NCI-H748 treated with DMSO at 0.1 percent for 48 hours (cell line): ENCODE measurements around the gene SLAMF6.
"Not testable (repeated sequence)": the region's sequence is repeated elsewhere in the genome, so short reads cannot be mapped to it uniquely, and the experiment has no call there.

Source experiments
- DNase-seq: peaks from one replicate; lab custom pipeline; 2025; lab: John Stamatoyannopoulos, UW

The SLAMF6 gene

DNA sequence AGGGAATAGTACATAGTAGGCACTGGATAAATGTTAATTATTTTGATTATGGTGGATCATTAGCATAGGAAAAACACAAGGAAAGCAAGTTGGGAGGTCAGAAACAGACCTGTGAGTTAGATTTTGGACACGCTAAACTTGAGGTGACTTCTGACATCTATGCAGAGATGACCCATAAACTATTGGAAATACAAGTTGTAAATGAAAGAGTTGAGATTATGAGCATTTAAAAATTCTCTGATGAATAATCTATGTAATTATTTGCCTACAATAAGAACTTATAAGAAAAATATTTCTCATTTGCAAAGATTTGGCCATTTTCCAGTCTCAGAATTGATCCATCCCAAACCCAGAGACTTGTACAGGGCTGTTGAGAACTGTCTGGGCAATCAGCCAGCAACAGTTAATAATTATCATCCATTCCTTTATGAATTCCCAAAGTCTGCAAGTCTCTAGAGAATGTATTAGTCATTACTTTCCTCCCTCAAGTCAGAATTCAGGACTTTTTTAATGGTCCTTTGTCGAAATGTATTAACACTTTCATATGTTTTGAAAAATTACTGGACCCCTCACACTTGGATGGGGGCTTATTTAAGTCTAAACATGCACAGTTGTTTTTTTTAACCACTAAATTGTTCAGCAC, 19.4 kb upstream of the SLAMF6 start:
- no peak for DNase-seq

DNA sequence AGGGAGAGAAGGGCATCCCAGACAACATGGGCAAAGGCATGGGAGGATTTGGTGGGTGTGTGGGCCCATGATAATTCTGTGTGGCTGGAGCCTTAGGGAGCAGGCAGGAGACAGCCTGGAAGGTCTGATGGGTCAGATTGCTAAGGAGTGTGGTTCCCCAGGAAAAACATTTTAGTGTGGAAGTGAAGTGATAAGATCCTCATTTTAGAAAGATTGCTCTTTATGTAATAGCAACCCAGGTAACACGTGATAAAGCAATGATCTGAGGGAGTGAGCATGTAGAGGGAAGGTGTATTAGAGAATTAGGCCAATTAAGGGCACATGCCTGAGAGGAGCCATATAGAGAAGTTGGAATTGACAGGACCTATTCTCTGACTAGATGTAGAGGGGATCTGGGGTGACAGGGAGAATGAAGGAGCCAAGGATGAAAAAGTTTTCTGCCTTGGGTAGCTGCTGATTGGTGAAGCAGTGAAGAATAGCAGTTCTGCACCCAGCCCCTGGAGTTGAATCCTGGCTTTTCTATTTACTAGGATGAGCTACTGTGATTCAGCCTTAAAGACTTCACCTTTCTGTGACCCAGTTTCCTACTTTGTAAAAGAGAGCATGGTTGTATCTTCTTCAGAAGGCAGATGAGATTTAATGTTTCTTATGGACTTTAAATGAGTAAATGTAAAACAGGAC, 18.7 kb upstream of the SLAMF6 start:
- DNase-seq = no peak

DNA sequence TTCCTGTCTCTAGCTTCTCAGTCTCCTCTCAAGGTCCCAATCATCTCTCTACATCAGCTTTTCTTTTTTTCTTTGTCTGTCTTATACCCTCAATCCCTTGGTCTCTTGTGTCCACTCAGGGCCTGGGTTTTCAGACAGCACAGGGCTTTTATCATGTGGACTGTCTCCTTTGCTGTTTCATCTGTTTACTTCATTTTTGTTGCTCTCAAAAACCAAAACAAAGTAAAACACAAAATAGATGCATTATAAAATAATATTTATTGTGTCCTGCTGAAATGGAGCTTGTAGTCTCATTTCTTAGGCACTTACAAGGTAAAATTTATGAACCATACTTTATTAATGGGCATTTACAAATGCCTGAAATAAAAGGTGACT, 17.8 kb upstream of the SLAMF6 start:
- DNase-seq = no peak

DNA sequence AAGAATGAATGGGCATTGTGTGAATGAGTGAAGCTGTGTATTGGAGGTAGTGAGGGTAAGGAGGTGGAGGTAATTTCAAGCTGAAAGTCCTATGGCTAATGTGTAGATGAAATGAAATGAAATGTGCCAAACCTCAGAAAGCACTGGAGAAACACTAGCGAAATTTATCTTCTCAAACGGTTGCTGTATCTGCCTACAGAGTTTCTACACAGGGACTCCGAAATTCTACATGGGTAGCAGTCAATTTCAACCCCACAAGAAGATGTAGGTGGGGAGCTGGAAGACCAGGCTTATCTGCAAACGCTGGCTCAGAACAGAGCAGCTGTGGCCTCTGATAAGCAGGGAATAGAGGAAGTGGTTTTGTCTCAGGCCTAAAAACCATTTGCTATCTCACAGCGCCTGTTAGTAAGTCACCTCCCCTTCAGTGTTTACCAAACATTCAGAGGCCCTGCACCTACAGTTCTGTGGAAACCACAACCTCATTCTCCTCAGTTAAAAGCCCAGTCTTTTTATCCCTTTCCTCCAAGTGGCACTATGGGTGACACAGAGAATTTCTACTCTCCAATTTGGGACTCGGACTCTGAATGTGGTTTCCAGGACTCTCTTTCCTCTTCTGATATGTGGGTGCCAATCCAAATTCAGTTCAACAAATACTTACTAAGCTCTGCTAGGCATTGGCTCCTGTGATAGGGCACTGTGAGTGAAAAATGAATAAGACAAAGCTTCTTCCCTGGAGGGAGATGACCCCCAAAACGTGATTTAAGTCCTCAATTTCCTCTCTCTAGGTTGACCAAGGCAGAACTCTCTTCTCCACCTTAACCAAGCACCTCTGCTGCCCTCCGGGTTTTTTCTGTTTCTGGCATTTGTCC, 17.2 kb upstream of the SLAMF6 start:
- DNase-seq = no peak

DNA sequence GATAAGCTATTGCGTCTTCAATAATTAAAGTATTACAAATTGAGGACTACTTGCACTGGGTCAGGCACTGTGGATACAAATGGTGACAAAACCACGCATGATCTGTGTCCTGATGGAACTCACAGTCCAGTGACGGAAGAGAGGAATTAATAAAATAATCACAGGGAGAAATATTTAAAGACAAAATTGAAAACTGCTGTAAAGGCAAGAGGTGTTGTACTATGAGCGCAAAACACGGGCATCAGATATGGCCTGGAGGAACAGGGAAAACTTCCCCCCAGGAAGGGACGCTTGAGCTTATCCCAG, 16.6 kb upstream of the SLAMF6 start:
- DNase-seq = no peak

DNA sequence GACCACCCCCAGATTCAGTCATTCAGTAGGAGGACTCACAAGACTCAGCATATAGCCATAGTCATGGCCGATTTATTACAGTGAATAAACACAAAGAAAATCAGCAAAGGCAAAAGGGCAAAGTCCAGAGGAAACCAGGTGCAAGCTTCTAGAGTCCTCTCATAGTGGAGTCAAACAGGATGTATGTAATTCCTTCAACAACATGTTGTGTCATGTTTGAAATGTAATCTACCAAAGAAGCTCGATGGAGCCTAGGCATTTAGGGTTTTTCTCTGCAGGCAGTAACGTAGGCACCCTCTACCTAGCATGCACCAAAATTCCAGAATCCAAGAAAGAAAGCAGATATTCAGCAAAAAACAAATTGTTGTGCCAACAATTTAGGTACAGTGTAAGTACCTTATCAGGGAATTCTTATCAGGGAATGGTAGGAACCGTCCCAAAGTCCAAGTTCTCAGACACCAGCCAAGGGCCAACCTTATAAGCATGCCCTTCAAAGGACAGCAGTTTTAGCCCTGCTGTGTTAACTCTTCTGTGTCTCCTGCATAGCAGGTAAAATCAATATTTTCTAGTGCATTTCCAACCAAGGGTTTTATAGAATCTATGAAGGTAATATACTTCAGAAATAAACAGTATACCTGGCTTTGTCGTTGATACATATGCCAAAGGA, 16.1 kb upstream of the SLAMF6 start:
- no peak for DNase-seq

DNA sequence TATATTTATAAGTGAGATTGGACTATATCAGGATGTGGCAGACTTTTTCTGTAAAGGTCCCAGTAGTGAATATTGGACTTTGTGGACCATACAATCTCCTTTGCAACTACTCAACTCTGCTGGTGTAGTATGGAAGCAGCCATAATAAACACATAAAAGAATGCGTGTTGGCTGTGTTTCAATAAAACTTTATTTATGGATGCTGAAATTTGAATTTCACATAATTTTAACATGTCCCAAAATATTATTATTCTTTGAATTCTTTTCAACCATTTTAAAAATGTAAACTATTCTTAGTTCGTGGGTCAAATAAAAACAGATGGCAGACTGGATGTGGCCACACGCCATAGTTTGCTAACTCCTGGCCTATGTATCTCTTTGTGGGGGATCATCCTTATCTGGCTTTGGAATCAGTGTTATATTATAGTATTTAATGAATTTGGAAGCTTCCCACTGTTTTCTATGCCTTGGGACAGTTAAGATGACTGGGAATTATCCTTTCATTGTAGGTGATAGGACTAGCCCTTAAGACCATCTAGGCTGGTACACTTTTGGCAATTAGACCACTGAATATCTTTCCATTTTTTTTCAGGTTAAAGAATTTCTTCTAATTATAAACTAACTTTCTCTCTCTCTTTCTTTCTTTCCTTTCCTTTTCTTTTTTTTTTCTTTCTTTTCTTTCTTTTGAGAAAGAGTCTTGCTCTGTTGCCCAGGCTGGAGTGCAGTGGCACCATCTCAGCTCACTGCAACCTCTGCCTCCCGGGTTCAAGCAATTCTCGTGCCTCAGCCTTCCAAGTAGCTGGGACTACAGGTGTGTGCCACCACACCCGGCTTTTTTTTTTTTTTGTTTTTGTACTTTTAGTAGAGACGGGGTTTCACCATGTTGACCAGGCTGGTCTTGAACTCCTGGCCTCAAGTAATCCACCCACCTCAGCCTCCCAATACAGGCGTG, 14.9 kb upstream of the SLAMF6 start:
- DNase-seq = no peak

DNA sequence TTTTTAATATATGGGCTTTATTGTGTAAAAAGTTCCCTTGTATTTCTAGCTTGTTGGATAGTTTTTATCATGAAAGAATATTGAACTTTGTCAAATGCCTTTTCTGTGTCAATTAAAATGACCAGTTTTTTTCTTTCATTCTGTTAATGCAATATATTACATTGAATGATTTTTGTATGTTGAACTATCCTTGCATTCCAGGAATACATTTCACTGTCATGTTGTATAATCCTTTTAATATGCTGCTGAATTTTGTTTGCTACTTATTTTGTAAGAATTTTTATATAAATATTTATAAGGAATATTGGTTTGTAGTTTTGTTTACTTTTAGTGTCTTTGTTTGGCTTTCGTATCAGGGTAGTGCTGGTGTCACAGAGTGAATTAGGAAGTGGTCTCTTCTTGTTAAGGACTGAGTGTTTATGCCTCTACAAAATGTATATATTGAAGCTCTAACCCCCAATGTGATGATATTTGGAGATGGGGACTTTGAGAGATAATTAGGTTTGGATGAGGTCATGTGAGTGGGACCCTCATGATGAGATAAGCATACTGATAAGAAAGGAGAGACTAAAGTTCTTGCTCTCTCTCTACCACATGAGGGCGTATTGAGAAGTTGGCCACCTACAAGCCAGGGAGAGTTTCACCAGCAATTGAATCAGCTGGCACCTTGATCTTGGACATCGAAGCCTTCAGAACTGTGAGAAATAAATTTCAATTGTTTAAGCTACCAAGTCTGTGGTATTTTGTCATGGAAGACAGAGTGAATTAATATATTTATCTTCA, 12.0 kb upstream of the SLAMF6 start:
- no peak for DNase-seq

DNA sequence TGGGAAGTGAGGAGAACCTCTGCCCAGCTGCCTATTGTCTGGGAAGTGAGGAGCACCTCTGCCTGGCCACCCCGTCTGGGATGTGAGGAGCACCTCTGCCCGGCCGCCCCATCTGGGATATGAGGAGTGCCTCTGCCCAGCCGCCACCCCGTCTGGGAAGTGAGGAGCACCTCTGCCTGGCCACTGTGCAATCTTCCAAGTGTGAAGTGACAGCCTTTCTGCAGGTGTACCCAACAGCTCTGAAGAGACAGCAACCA, 9.4 kb upstream of the SLAMF6 start:
- not testable (repeated sequence) for DNase-seq

DNA sequence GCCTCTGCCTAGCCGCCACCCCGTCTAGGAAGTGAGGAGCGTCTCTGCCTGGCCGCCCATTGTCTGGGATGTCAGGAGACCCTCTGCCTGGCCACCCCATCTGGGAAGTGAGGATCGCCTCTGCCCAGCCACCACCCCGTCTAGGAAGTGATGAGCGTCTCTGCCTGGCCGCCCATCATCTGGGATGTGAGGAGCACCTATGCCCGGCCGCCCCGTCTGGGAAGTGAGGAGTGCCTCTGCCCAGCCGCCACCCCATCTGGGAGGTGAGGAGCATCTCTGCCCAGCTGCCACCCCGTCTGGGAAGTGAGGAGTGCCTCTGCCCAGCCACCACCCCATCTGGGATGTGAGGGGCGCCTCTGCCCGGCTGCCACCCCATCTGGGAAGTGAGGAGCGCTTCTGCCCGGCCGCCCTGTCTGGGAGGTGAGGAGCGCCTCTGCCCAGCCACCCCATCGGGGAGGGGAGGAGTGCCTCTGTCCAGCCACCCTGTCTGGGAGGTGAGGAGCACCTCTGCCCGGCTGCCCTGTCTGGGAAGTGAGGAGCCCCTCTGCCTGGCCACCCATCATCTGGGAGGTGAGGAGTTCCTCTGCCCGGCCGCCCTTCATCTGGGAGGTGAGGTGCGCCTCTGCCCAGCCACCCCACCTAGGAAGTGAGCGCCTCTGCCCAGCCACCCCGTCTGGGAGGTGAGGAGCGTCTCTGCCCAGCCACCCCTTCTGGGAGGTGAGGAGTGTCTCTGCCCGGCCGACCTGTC, 8.9 kb upstream of the SLAMF6 start:
- not testable (repeated sequence) for DNase-seq

DNA sequence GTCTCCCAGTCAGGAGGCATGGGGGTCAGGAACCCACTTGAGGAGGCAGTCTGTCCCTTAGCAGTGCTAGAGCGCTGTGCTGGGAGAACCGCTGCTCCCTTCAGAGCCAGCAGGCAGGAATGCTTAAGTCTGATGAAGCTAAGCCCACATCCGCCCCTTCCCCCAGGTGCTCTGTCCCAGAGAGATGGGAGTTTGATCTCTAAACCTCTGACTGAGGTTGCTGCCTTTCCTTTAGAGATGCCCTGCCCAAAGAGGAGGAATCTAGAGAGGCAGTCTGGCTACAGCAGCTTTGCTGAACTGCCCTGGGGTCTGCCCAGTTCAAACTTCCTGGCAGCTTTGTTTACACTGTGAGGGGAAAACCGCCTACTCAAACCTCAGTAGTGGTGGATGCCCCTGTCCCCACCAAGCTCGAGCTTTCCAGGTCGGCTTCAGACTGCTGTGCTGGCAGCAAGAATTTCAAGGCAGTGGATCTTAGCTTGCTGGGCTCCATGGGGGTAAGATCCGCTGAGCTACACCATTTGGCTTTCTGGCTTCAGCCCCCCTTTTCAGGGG, 6.4 kb upstream of the SLAMF6 start:
- DNase-seq = not testable (repeated sequence)

DNA sequence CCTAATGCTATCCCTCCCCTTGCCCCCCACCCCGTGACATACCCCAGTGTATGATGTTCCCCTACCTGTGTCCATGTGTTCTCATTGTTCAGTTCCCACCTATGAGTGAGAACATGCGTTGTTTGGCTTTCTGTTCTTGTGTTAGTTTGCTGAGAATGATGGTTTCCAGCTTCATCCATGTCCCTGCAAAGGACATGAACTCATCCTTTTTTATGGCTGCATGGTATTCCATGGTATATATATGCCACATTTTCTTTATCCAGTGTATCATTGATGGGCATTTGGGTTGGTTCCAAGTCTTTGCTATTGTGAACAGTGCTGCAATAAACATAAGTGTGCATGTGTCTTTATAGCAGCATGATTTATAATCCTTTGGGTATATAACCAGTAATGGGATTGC, 734 bp upstream of the SLAMF6 start:
- DNase-seq = not testable (repeated sequence)

DNA sequence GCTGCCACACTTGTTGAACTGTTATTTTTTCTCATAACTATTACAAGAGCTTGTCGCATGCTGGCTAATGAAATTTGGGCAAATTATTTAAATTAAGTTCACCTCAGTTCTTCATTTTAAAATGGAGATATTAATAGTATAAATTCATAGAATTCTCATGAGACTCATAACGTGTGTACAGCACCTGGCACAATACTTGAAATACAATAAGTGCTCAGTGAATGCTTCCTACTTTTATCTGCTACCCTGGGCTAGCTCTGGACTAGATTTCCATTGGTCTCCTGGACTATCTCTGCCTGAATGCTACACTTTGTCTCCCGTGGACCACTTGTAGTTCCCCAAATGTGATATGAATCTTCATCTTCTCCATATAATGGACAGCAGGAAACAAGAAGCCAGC, 919 bp downstream of the SLAMF6 start:
- no peak for DNase-seq

DNA sequence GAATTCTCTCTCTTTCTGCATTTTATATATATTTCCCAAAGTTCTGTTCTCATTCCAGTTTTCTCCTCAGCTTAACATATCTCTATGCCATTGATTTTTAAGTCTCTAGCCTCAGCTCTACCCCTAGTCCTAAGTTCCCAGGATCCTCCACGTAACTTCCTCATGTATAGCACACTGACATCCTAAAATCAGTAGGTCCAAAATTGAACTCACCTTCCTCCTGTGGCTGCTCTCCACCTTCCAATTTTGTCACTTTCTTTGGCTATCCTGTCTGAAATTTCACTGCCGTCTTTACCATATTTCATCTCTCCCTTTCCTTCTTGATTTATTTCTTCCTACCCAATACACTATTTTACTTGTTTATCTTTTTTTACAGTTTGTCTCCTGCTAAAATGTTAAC, 1.5 kb downstream of the SLAMF6 start:
- DNase-seq = no peak

DNA sequence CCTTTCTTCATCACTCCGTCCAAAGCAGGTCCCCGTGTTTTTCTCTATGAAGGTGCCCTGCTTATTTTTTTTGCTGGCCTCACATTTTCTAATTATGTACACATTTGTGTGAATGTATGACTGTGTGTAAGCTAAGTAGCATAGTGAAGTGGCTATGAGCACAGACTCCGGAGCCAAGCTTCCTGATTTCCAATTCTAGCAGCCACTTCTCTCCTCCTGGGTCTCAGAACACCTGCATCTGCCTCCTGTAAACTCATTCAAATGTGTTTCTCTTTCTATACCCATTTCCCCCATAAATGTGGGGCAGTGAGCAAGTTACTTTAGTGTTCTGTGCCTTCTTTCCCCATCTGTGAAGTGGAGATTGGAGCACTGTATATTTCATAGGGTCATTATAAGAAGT, 2.1 kb downstream of the SLAMF6 start:
- no peak for DNase-seq

DNA sequence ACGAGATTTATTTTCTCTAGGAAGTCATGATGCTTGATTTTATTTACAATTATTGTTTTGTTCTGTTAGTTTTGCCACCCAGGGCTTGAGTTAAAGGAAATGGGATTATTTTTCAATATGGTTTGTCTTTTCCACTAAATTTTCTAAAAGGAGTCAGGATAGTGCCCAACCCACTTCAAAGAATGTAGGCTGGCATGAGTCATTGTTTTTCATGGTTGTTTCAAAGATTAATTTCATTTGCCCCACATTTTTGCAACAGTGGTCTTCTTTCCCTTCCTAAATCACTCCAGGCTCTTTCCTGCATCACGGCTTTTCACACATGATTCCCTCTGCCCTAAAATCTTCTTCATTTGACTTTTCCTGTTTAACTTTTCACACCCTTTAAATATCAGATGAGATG, 2.5 kb downstream of the SLAMF6 start:
- DNase-seq = no peak

DNA sequence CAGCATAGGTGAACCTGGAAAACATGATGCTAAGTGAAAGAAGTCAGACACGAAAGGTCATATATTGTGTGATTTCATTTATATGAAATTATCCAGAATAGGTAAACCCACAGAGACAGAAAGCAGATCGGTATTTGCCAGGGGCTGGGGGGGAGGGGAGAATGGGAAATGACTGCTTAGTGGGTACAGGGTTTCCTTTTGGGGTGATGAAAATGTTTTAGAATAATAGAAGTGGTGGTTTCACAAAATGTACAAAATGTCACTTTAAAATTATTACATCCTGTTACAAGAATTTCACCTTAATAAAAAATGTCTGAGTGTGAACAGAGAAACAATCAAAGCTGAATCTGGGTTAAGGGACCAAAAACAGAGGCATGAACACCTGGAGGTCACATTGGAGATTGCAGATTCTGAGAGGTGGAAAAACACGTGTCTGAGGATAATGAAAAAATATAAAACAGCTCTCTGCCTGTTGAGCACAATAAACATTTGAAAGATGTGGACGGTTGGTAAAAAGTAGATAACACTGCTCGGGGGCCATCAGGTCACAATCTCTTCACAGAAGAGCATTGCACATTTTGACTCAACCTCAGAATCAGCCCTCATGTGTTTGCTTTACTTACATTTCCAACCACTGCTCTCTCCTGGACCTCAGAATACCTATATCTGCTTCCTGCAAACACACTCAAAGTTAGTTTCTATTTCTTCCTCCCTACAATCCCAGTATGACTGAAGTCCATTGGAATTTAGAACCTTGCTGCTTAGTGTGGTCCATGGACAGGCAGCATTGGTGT, 3.2 kb downstream of the SLAMF6 start:
- no peak for DNase-seq

DNA sequence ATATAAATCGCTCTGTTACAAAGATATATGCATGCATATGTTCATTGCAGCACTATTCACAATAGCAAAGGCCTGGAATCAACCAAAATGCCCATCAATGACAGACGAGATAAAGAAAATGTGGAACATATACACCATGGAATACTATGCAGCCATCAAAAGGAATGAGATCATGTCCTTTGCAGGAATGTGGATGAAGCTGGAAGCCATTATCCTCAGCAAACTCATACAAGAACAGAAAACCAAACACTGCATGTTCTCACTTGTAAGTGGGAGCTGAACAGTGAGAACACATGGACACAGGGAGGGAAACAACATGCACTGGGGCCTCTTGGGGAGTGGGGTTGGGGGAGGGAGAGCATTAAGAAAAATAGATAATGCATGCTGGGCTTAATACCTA, 5.5 kb downstream of the SLAMF6 start:
- not testable (repeated sequence) for DNase-seq

DNA sequence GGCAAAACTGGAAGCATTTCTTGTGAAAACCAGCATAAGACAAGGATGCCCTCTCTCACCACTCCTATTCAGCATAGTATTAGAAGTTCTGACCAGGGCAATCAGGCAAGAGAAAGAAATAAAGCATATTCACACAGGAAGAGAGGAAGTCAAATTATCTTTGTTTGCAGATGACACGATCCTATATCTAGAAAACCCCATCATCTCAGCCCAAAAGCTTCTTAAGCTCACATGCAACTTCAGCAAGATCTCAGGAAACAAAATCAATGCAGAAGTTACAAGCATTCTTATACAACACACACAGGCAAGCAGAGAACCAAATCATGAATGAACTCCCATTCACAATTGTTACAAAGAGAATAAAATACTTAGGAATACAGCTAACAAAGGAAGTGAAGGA, 7.1 kb downstream of the SLAMF6 start:
- not testable (repeated sequence) for DNase-seq
